ENCODE results near the gene PHC3. TPM values are rescaled to one million over a fixed set of nuclear protein-coding genes. Genes with fewer than 3 reads are reported as not detected.
"Not testable (repeated sequence)": the region's sequence is repeated elsewhere in the genome, so short reads cannot be mapped to it uniquely, and the experiment has no call there.

PHC3 gene
- total RNA-seq, 1 donor from 2014 or later: 13.7 TPM

GRCh38 chr3:170132335-170132734 is 49.2 kb downstream of the PHC3 start:
- TF ChIP-seq CTCF (IDR thresholded peaks at IDR 0.05; ENCODE audit: insufficient read depth, low read length, severe bottlenecking): no peak
- Histone ChIP-seq H3K4me3 (ENCODE audit: low read depth, low read length) (no peak overlapping the region), H3K36me3 (ENCODE audit: control insufficient read depth, insufficient read depth, low read length) (peaks cover 9% of the 10 kb centered on the region), H3K27me3 (ENCODE audit: control insufficient read depth, insufficient read depth, low read length) (no peaks in the 10 kb centered on the region)
- FAIRE-seq (no peak), DNase-seq (ENCODE audit: low read depth) (no peak)

GRCh38 chr3:170130532-170130931 is 51.0 kb downstream of the PHC3 start:
- Histone ChIP-seq H3K27me3 (ENCODE audit: control insufficient read depth, insufficient read depth, low read length) (no peaks in the 10 kb centered on the region), H3K36me3 (ENCODE audit: control insufficient read depth, insufficient read depth, low read length) (peaks cover 9% of the 10 kb centered on the region), H3K4me3 (ENCODE audit: low read depth, low read length) (no peak overlapping the region)
- DNase-seq (ENCODE audit: low read depth) (no peak), FAIRE-seq (no peak)
- TF ChIP-seq CTCF (IDR thresholded peaks at IDR 0.05; ENCODE audit: insufficient read depth, low read length, severe bottlenecking): no peak

- FAIRE-seq (no peak), DNase-seq (ENCODE audit: low read depth) (peak; percentile 63)
- Histone ChIP-seq H3K4me3 (ENCODE audit: low read depth, low read length) (no peak overlapping the region), H3K36me3 (ENCODE audit: control insufficient read depth, insufficient read depth, low read length) (peaks cover 9% of the 10 kb centered on the region), H3K27me3 (ENCODE audit: control insufficient read depth, insufficient read depth, low read length) (no peaks in the 10 kb centered on the region)
- TF ChIP-seq CTCF (IDR thresholded peaks at IDR 0.05; ENCODE audit: insufficient read depth, low read length, severe bottlenecking): no peak
These were observed 52.5 kb downstream of the PHC3 start for GRCh38 chr3:170128977-170129431.

GRCh38 chr3:170128259-170128976 is 53.1 kb downstream of the PHC3 start:
- TF ChIP-seq CTCF (IDR thresholded peaks at IDR 0.05; ENCODE audit: insufficient read depth, low read length, severe bottlenecking): no peak
- Histone ChIP-seq H3K27me3 (ENCODE audit: control insufficient read depth, insufficient read depth, low read length) (no peaks in the 10 kb centered on the region), H3K36me3 (ENCODE audit: control insufficient read depth, insufficient read depth, low read length) (peaks cover 9% of the 10 kb centered on the region), H3K4me3 (ENCODE audit: low read depth, low read length) (no peak overlapping the region)
- no peak for DNase-seq (ENCODE audit: low read depth)
- FAIRE-seq: no peak

- Histone ChIP-seq H3K4me3 (ENCODE audit: low read depth, low read length) (no peak overlapping the region), H3K36me3 (ENCODE audit: control insufficient read depth, insufficient read depth, low read length) (peaks cover 8% of the 10 kb centered on the region), H3K27me3 (ENCODE audit: control insufficient read depth, insufficient read depth, low read length) (no peaks in the 10 kb centered on the region)
- no peak for FAIRE-seq
- peak; percentile 20 for DNase-seq (ENCODE audit: low read depth)
- TF ChIP-seq CTCF (IDR thresholded peaks at IDR 0.05; ENCODE audit: insufficient read depth, low read length, severe bottlenecking): peak; percentile 18
These were observed 64.4 kb downstream of the PHC3 start for GRCh38 chr3:170117134-170117533.

- not testable (repeated sequence) for DNase-seq (ENCODE audit: low read depth); H3K4me3 ChIP-seq (ENCODE audit: low read depth, low read length); H3K27me3 ChIP-seq (ENCODE audit: control insufficient read depth, insufficient read depth, low read length); FAIRE-seq; H3K36me3 ChIP-seq (ENCODE audit: control insufficient read depth, insufficient read depth, low read length)
These were observed 67.4 kb downstream of the PHC3 start for GRCh38 chr3:170114165-170114564.

Data from bronchial epithelial cell (primary cell).